KMS-11 (cell line): Measurements from ENCODE around the gene SAMD14.

Experiments
- H2AFZ ChIP-seq: fragments of 200-600 bp; sonication (generic); 2 replicates; pipeline ENCODE4 v1.6.1; 2016; ENCODE audit warnings: antibody characterized with exemption, mixed run types, low read depth
- H3K27ac ChIP-seq: fragments of 200-600 bp; sonication (generic); 2 replicates; pipeline ENCODE4 v1.6.1; 2016; ENCODE audit warnings: mild to moderate bottlenecking, mixed run types
- H3K27me3 ChIP-seq: fragments of 200-600 bp; sonication (generic); 2 replicates; pipeline ENCODE4 v1.6.1; 2017; ENCODE audit warnings: mild to moderate bottlenecking, low read depth, mixed run types, moderate library complexity; ENCODE audit not compliant: insufficient read depth
- H3K36me3 ChIP-seq: fragments of 200-600 bp; sonication (generic); 2 replicates; pipeline ENCODE4 v1.6.1; 2017; ENCODE audit warnings: mild to moderate bottlenecking, mixed run types; ENCODE audit not compliant: insufficient read depth
- H3K4me1 ChIP-seq: fragments of 200-600 bp; sonication (generic); 2 replicates; pipeline ENCODE4 v1.6.1; 2016; ENCODE audit warnings: mild to moderate bottlenecking, low read depth, mixed run types; ENCODE audit not compliant: poor library complexity, severe bottlenecking
- H3K4me2 ChIP-seq: fragments of 200-600 bp; sonication (generic); 2 replicates; pipeline ENCODE4 v1.7.0; 2016; ENCODE audit warnings: mild to moderate bottlenecking, mixed run types
- H3K4me3 ChIP-seq: fragments of 200-600 bp; sonication (generic); IDR thresholded peaks from 2 replicates; pipeline ENCODE4 v1.6.1; 2017; ENCODE audit warnings: low read depth, low read length, mixed read lengths; ENCODE audit not compliant: insufficient read depth
- H3K79me2 ChIP-seq: fragments of 200-600 bp; sonication (generic); 2 replicates; pipeline ENCODE4 v1.6.1; 2016; ENCODE audit warnings: low read depth, mixed run types; ENCODE audit not compliant: insufficient read depth
- H3K9ac ChIP-seq: fragments of 200-600 bp; sonication (generic); 2 replicates; pipeline ENCODE4 v1.6.1; 2016; ENCODE audit warnings: mild to moderate bottlenecking, mixed run types
- H4K20me1 ChIP-seq: fragments of 200-600 bp; sonication (generic); 2 replicates; pipeline ENCODE4 v1.6.1; 2016; ENCODE audit warnings: mild to moderate bottlenecking, mixed run types; ENCODE audit not compliant: insufficient read depth
- CTCF ChIP-seq: fragments of 200-600 bp; sonication (generic); conservative IDR thresholded peaks from 2 replicates; pipeline ENCODE4 v1.6.1; 2017; ENCODE audit warnings: low read depth, mild to moderate bottlenecking, antibody characterized with exemption, low read length, moderate library complexity, mixed read lengths

Gene SAMD14

GRCh38 chr17:50098583-50098982, 31.4 kb downstream of the SAMD14 start:
- Histone ChIP-seq H3K4me1 (peaks cover 21% of the 10 kb centered on the region), H3K9ac (no peak overlapping the region), H3K4me3 (no peak overlapping the region), H3K36me3 (no peaks in the 10 kb centered on the region), H4K20me1 (no peaks in the 10 kb centered on the region), H3K27me3 (no peaks in the 10 kb centered on the region), H2AFZ (no peak overlapping the region), H3K79me2 (peaks cover 4% of the 10 kb centered on the region; the same call in 1 of the 2 replicates), H3K4me2 (no peak overlapping the region), H3K27ac (no peak overlapping the region)
- TF ChIP-seq CTCF: no peak

- no peak overlapping the region for H2AFZ ChIP-seq
- H3K4me2 ChIP-seq: no peak overlapping the region
- H3K27ac ChIP-seq: no peak overlapping the region
- H3K36me3 ChIP-seq: no peaks in the 10 kb centered on the region
- no peak for TF ChIP-seq CTCF
- no peaks in the 10 kb centered on the region for H4K20me1 ChIP-seq
- H3K79me2 ChIP-seq: peaks cover 4% of the 10 kb centered on the region; the same call in 1 of the 2 replicates
- no peak overlapping the region for H3K4me3 ChIP-seq
- H3K4me1 ChIP-seq: peaks cover 21% of the 10 kb centered on the region
- no peak overlapping the region for H3K9ac ChIP-seq
- no peaks in the 10 kb centered on the region; the same call in 1 of the 2 replicates for H3K27me3 ChIP-seq
These were observed 32.0 kb downstream of the SAMD14 start for GRCh38 chr17:50097926-50098325.

GRCh38 chr17:50097455-50097854, 32.5 kb downstream of the SAMD14 start:
- no peaks in the 10 kb centered on the region; the same call in 1 of the 2 replicates for H3K27me3 ChIP-seq
- no peaks in the 10 kb centered on the region for H3K36me3 ChIP-seq
- no peaks in the 10 kb centered on the region for H4K20me1 ChIP-seq
- no peak overlapping the region for H3K4me2 ChIP-seq
- TF ChIP-seq CTCF: no peak
- no peak overlapping the region for H2AFZ ChIP-seq
- peaks cover 4% of the 10 kb centered on the region; the same call in 1 of the 2 replicates for H3K79me2 ChIP-seq
- no peak overlapping the region for H3K27ac ChIP-seq
- H3K9ac ChIP-seq: no peak overlapping the region
- H3K4me1 ChIP-seq: peaks cover 21% of the 10 kb centered on the region
- no peak overlapping the region for H3K4me3 ChIP-seq

GRCh38 chr17:50096758-50097157, 33.2 kb downstream of the SAMD14 start:
- Histone ChIP-seq H3K27ac (no peak overlapping the region), H3K4me1 (peaks cover 21% of the 10 kb centered on the region), H3K9ac (no peak overlapping the region), H2AFZ (no peak overlapping the region), H3K4me3 (no peak overlapping the region), H3K4me2 (no peak overlapping the region), H3K79me2 (peaks cover 4% of the 10 kb centered on the region; the same call in 1 of the 2 replicates), H4K20me1 (no peaks in the 10 kb centered on the region), H3K36me3 (no peaks in the 10 kb centered on the region), H3K27me3 (peaks cover 2% of the 10 kb centered on the region; the same call in 1 of the 2 replicates)
- TF ChIP-seq CTCF: no peak
